ENCODE data around the gene ADK.

ADK gene

GRCh38 chr10:74738052-74738451 is 587.0 kb downstream of the ADK start:
- TF ChIP-seq ZFX (IDR thresholded peaks at IDR 0.05) (no peak), CTCF (conservative IDR thresholded peaks at IDR 0.05) (no peak)
- H3K27ac ChIP-seq: no peak overlapping the region

- TF ChIP-seq ZFX (IDR thresholded peaks at IDR 0.05) (no peak), CTCF (conservative IDR thresholded peaks at IDR 0.05) (no peak)
- no peak overlapping the region for H3K27ac ChIP-seq
These were observed 587.5 kb downstream of the ADK start for GRCh38 chr10:74738542-74738941.

- TF ChIP-seq CTCF (conservative IDR thresholded peaks at IDR 0.05): no peak; the same call in 1 of the 2 replicates
- TF ChIP-seq ZFX (IDR thresholded peaks at IDR 0.05): no peak
- no peak overlapping the region for H3K27ac ChIP-seq
These were observed 588.1 kb downstream of the ADK start for GRCh38 chr10:74738985-74739567.

GRCh38 chr10:74743401-74743800 is 592.4 kb downstream of the ADK start:
- H3K27ac ChIP-seq: no peak overlapping the region
- TF ChIP-seq CTCF (conservative IDR thresholded peaks at IDR 0.05): no peak
- no peak for TF ChIP-seq ZFX (IDR thresholded peaks at IDR 0.05)

- no peak overlapping the region for H3K27ac ChIP-seq
- no peak for TF ChIP-seq ZFX (IDR thresholded peaks at IDR 0.05)
- TF ChIP-seq CTCF (conservative IDR thresholded peaks at IDR 0.05): no peak
These were observed 594.4 kb downstream of the ADK start for GRCh38 chr10:74745449-74745848.

- TF ChIP-seq ZFX (IDR thresholded peaks at IDR 0.05): no peak
- no peak overlapping the region for H3K27ac ChIP-seq
These were observed 595.8 kb downstream of the ADK start for GRCh38 chr10:74746813-74747212.

GRCh38 chr10:74748468-74749031 is 597.5 kb downstream of the ADK start:
- no peak overlapping the region for H3K27ac ChIP-seq
- no peak for TF ChIP-seq ZFX (IDR thresholded peaks at IDR 0.05)
- no peak for TF ChIP-seq CTCF (conservative IDR thresholded peaks at IDR 0.05)

GRCh38 chr10:74750848-74751274 is 599.8 kb downstream of the ADK start:
- H3K27ac ChIP-seq: no peak overlapping the region
- TF ChIP-seq ZFX (IDR thresholded peaks at IDR 0.05): no peak
- no peak for TF ChIP-seq CTCF (conservative IDR thresholded peaks at IDR 0.05)
